GM12864 (cell line): ENCODE data around the gene DNAH9.

Experiments
- DNase-seq: peaks from one replicate; pipeline ENCODE4 v3.0.0-alpha.2; 2011; ENCODE audit warnings: low read depth
- H3K4me3 ChIP-seq: 2 replicates; pipeline ENCODE4 v1.5.1; 2011; ENCODE audit warnings: mild to moderate bottlenecking, low read depth, low read length, control low read depth
- TF ChIP-seq, protein P1 (sequence below): IDR thresholded peaks from 2 replicates; pipeline ENCODE4 v1.5.1; 2011; ENCODE audit warnings: low read depth, mild to moderate bottlenecking, moderate library complexity, low read length, control low read depth, inconsistent platforms; ENCODE audit errors: missing control alignments

DNAH9 gene

DNA sequence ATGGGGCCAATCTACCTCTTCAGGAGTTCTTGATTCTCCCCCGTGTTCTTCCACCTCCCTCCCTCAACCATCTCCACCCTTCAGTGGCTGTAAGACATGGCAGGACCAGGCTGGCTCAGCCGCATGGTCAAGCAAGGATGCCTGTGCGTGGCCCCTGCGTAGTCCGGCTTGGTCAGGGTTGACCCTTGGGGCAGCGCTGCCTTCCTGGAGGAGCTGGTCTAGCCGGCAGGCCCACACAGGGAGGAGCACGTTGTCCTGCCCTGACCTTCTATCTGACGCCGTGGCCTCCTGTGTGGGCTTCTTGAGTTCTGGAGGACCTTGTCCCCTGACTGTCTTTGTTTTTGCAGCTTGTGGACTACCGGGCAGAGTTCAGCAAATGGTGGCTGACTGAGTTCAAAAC is 169.8 kb downstream of the DNAH9 start:
- TF ChIP-seq, protein P1, sequence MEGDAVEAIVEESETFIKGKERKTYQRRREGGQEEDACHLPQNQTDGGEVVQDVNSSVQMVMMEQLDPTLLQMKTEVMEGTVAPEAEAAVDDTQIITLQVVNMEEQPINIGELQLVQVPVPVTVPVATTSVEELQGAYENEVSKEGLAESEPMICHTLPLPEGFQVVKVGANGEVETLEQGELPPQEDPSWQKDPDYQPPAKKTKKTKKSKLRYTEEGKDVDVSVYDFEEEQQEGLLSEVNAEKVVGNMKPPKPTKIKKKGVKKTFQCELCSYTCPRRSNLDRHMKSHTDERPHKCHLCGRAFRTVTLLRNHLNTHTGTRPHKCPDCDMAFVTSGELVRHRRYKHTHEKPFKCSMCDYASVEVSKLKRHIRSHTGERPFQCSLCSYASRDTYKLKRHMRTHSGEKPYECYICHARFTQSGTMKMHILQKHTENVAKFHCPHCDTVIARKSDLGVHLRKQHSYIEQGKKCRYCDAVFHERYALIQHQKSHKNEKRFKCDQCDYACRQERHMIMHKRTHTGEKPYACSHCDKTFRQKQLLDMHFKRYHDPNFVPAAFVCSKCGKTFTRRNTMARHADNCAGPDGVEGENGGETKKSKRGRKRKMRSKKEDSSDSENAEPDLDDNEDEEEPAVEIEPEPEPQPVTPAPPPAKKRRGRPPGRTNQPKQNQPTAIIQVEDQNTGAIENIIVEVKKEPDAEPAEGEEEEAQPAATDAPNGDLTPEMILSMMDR: no peak
- H3K4me3 ChIP-seq: no peak overlapping the region
- DNase-seq: no peak

DNA sequence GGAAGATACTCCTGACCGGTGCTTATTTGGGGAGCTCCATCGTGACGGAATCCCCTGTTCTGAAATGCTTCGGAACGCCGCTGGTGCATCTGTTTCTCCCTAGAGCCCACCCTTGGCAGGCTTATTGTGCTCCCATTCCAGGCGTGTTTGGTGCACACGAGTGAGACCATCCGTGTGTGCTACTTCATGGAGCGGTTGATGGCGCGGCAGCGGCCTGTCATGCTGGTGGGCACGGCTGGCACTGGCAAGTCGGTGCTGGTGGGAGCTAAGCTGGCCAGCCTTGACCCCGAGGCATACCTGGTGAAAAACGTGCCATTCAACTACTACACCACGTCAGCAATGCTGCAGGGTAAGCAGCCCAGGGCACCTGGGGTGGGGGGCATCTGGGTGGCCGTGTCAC is 170.7 kb downstream of the DNAH9 start:
- DNase-seq: no peak
- TF ChIP-seq, protein P1: no peak
- no peak overlapping the region for H3K4me3 ChIP-seq

DNA sequence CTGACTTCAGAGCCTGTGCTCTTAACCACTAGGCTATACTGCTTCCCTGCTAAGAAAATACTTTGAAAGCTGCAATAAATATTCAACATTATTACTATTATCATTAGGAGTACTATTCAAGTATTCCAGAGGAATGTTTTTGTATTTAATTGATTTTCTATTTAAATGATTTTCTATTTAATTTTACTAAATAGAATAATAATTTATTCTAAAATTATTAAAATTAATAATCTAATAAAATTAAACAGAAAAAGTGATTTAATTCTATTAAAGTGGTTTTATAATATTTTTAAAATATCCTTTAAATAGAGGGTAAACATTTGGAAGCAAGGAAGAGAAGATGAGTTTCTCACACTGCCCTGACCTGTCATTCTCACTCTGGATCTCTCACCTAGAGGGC is 173.8 kb downstream of the DNAH9 start:
- TF ChIP-seq, protein P1: no peak
- no peak overlapping the region for H3K4me3 ChIP-seq
- no peak for DNase-seq

DNA sequence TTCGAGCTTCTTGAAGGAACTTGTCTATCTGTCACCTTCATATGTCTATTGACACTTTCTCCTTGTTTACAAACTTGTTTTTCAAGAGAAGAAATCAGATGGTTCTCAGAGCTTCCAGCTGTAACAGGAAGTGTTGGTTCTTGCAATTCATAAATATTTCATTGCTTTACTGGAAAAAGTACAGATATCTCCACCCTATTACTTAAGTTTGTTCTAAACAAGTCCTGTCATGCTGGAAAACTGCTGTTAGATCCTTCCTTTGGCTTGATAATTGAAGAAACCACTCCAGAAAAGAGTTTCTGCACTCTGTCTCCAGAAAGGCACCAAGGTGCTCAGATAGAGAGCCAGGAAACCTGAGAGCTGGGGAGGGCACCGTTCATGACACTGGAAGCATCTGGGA is 181.6 kb downstream of the DNAH9 start:
- no peak overlapping the region for H3K4me3 ChIP-seq
- TF ChIP-seq, protein P1: no peak
- no peak for DNase-seq

DNA sequence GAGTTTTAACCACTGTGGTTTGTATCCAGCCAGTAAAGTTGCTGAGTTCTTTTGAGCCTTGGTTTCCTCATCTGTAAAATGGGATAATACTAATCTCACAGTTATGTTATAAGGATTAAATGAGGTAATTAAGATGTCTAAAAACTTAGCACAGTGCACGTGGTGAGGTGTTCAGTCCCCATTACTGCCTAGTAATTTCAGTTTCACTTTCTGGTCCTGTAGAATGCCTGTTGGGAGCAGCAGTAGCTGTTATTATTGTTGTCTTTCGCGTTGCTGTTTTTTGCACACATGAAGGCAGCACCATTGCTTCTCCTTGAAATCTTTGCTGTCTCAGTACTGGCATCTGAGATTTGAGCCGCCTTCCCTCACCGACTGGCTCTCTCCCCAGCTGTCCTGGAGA is 182.4 kb downstream of the DNAH9 start:
- TF ChIP-seq, protein P1: no peak
- no peak for DNase-seq
- H3K4me3 ChIP-seq: no peak overlapping the region

DNA sequence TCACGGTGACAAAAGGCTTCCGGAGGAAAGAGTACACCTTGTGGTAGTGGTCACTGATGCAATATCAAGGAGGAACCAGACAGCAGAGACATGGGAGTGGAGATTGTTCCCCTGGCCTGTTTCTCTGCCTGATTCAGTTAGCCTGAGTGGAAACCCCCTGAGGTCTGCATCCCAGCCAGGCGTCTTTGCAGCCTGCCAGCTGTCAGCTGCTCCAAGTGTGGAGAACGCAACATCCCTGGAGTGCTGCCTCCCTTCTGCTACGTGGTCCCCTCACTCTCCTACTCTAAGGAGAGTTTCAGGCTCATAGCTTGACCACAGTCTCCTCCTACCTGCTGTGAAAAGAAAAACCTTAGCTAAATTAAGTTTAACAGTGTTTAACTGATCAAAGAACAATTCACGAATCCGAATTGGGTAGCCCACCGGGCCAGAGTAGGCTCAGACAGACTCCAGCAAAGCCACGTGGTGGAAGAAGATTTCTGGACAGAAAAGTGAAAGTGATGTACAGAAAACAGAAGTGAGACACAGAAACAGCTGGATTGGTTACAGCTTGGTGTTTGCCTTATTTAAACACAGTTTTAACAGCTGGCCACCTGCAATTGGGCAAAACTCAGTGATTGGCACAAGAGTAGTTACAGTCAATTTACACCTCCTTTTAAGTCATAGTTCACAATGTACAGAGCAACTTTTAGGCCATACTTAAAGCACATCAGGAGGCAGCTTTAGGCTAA is 188.6 kb downstream of the DNAH9 start:
- no peak overlapping the region for H3K4me3 ChIP-seq
- TF ChIP-seq, protein P1: no peak
- no peak for DNase-seq

DNA sequence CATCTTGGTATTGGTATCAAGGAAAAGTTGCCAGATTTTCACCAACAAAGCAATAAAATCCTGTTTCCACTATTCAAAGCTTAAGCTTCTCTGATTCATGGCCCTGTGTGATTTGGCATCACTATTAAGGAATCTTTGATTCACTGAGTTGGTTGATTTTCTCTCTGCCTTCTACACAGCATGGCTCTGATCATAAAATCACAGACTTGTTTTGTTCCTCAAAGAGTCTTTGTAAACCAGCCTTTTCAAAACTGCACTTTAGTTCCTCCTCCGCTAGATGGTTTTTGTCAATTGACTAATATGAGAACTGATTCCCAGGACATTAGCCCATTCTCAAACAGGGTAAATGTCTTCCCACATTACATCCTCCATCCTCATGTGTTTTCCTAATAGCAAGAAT is 197.6 kb downstream of the DNAH9 start:
- H3K4me3 ChIP-seq: no peak overlapping the region
- TF ChIP-seq, protein P1: no peak

More for the DNA sequence above, 197.6 kb downstream of the DNAH9 start:
- no peak for DNase-seq
